GM12878 (cell line): ENCODE data around the gene WSCD1. TPM values are rescaled to one million over a fixed set of nuclear protein-coding genes. Genes with fewer than 3 reads are reported as not detected.
A peak's percentile ranks its signal among the peaks of the same experiment; 100 is the strongest.

Experiments used
- ASH2L ChIP-seq: fragments of 300-600, 200-600 bp; sonication (generic); IDR thresholded peaks from 2 replicates; pipeline ENCODE4 v1.6.1; 2017; ENCODE audit warnings: low read depth, mild to moderate bottlenecking, borderline replicate concordance
- BHLHE40 ChIP-seq, 2 experiments: fragments of 450-650 bp in 1 of 2; IDR thresholded peaks; 2 replicates each; pipeline ENCODE4 v1.6.1; 2011 to 2017; ENCODE audit warnings: low read depth in 2 of 2, borderline replicate concordance in 1 of 2, improper control_type of control experiment in 1 of 2, low read length in 1 of 2, mild to moderate bottlenecking in 1 of 2
- BMI1 ChIP-seq: fragments of 450-650 bp; IDR thresholded peaks from 2 replicates; pipeline ENCODE4 v1.6.1; 2016; ENCODE audit warnings: mild to moderate bottlenecking, moderate library complexity, borderline replicate concordance
- CBFB ChIP-seq: IDR thresholded peaks from 2 replicates; pipeline ENCODE4 v1.6.1; 2016; ENCODE audit warnings: antibody characterized with exemption, low read depth
- CUX1 ChIP-seq: IDR thresholded peaks from 2 replicates; pipeline ENCODE4 v1.6.1; 2012; ENCODE audit warnings: improper control_type of control experiment, low read depth, low read length; ENCODE audit not compliant: insufficient replicate concordance
- DPF2 ChIP-seq: fragments of 450-650 bp; IDR thresholded peaks from 2 replicates; pipeline ENCODE4 v1.6.1; 2017; ENCODE audit warnings: mild to moderate bottlenecking
- ESRRA ChIP-seq: IDR thresholded peaks from 2 replicates; pipeline ENCODE4 v1.6.1; 2012; ENCODE audit warnings: mild to moderate bottlenecking, low read length, improper control_type of control experiment
- ETV6 ChIP-seq, 2 experiments: fragments of 450-650 bp in 1 of 2; IDR thresholded peaks in 1 of 2; conservative IDR thresholded peaks in 1 of 2; 2 replicates each; pipeline ENCODE4 v1.6.1; 2014; ENCODE audit warnings: antibody characterized with exemption in 1 of 2, borderline replicate concordance in 1 of 2, low read depth in 1 of 2, mild to moderate bottlenecking in 1 of 2, moderate library complexity in 1 of 2
- GABPA ChIP-seq: IDR thresholded peaks from 2 replicates; pipeline ENCODE4 v1.6.1; 2014; ENCODE audit warnings: antibody characterized with exemption, low read depth, mild to moderate bottlenecking, inconsistent platforms
- GATAD2B ChIP-seq: fragments of 450-650 bp; conservative IDR thresholded peaks from 2 replicates; pipeline ENCODE4 v1.6.1; 2017; ENCODE audit warnings: low read depth, mild to moderate bottlenecking, moderate library complexity
- IKZF2 ChIP-seq, 2 experiments: fragments of 450-650 bp; IDR thresholded peaks; 2 replicates each; pipeline ENCODE4 v1.6.1; 2017; ENCODE audit warnings: mild to moderate bottlenecking in 2 of 2, moderate library complexity in 2 of 2
- NBN ChIP-seq: fragments of 450-650 bp; IDR thresholded peaks from 2 replicates; pipeline ENCODE4 v1.6.1; 2016
- NFXL1 ChIP-seq: fragments of 450-650 bp; IDR thresholded peaks from 2 replicates; pipeline ENCODE4 v1.6.1; 2017; ENCODE audit warnings: antibody characterized with exemption, mild to moderate bottlenecking, borderline replicate concordance
- NFYA ChIP-seq: IDR thresholded peaks from 2 replicates; pipeline ENCODE4 v1.6.1; 2011; ENCODE audit warnings: low read depth, mild to moderate bottlenecking, low read length, improper control_type of control experiment, borderline replicate concordance
- RAD21 ChIP-seq: IDR thresholded peaks from 2 replicates; pipeline ENCODE4 v1.6.1; 2011; ENCODE audit warnings: mild to moderate bottlenecking, low read depth, low read length, moderate library complexity; ENCODE audit not compliant: insufficient read depth
- RFX5 ChIP-seq: IDR thresholded peaks from 2 replicates; pipeline ENCODE4 v1.6.1; 2011; ENCODE audit warnings: low read depth, low read length, improper control_type of control experiment
- SIX5 ChIP-seq: IDR thresholded peaks from 2 replicates; pipeline ENCODE4 v1.6.1; 2011; ENCODE audit warnings: mild to moderate bottlenecking, low read depth, low read length, moderate library complexity; ENCODE audit not compliant: severe bottlenecking
- TCF12 ChIP-seq: IDR thresholded peaks from 2 replicates; pipeline ENCODE4 v1.6.1; 2011; ENCODE audit warnings: low read depth, mild to moderate bottlenecking, low read length
- ZSCAN29 ChIP-seq: fragments of 450-650 bp; IDR thresholded peaks from 2 replicates; pipeline ENCODE4 v1.6.1; 2017; ENCODE audit warnings: mild to moderate bottlenecking, moderate library complexity
- polyA plus RNA-seq, 11 experiments: library from polyadenylated mRNA; depleted of rRNA in 4 of 11; unstranded in 6 of 11; stranded (reverse) in 5 of 11; fragments of >200 nt; fragmentation: Nextera tagmentation in 4 of 11; fragmentation: Illumina TruSeq in 1 of 11; extraction: Ambion mirVana in 4 of 11; extraction: Trizol in 1 of 11; gene quantifications; 1 replicate in 1 of 11; 2 replicates in 10 of 11; pipeline versions ENCODE4 v1.2.1 to v1.2.3, GENCODE V29; 2011 to 2016; ENCODE audit warnings: inconsistent platforms in 2 of 11, missing spikeins in 2 of 11, low read depth in 1 of 11
- total RNA-seq, 4 experiments: library from RNA; depleted of rRNA in 3 of 4; stranded (reverse); fragments of >200 nt in 3 of 4; fragmentation: Illumina TruSeq in 1 of 4; extraction: Trizol in 1 of 4; gene quantifications; 2 replicates each; pipeline versions ENCODE4 v1.2.1 to v1.2.3, GENCODE V29; 2013 to 2021
- TF ChIP-seq, protein P1 (sequence below): fragments of 450-650 bp; IDR thresholded peaks from 2 replicates; pipeline ENCODE4 v1.6.1; 2018; ENCODE audit warnings: borderline replicate concordance, mild to moderate bottlenecking; ENCODE audit not compliant: partially characterized antibody
- TF ChIP-seq, protein P2 (sequence below): fragments of 450-650 bp; IDR thresholded peaks from 2 replicates; pipeline ENCODE4 v1.6.1; 2016; ENCODE audit warnings: mild to moderate bottlenecking
- TF ChIP-seq, protein P3 (sequence below): fragments of 450-650 bp; IDR thresholded peaks from 2 replicates; pipeline ENCODE4 v1.6.1; 2014; ENCODE audit warnings: mild to moderate bottlenecking

Gene WSCD1
- total and polyA plus RNA-seq, 10 of the 15 experiments (the other 5 are each of a cell fraction or from before 2014, with no cell fraction given), result 0.01 to 0.16 TPM; not detected in 8

DNA sequence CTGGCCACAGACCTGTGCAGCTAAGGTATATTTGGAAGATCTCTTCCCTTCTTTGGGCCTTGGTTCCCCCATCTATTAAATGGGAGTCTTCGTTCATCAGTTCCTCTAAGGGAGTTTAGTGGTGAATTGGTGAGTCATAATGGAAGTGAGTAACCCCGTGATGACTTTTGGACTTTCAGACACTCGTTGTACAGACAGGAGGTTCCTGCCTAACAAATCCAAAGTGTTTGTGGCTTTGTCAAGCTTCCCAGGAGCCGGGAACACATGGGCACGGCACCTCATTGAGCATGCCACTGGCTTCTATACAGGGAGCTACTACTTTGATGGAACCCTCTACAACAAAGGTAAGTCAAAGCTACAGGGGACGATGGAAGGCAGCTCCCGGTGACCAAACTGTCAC lies 40.4 kb downstream of the WSCD1 start (continued):
- 0 out of 2 replicates have a peak, but pooled peaks have one; percentile 24 for TF ChIP-seq ESRRA
- TF ChIP-seq BMI1, result no peak
- no peak for TF ChIP-seq NFYA
- TF ChIP-seq NBN, result no peak
- no peak for TF ChIP-seq GATAD2B
- no peak for TF ChIP-seq CBFB
- TF ChIP-seq RAD21, result no peak
- TF ChIP-seq IKZF2 (IDR thresholded peaks at IDR 0.05), result peak; percentile 77 to 87
- TF ChIP-seq ASH2L, result no peak
- TF ChIP-seq TCF12, result no peak
- TF ChIP-seq, protein P1, sequence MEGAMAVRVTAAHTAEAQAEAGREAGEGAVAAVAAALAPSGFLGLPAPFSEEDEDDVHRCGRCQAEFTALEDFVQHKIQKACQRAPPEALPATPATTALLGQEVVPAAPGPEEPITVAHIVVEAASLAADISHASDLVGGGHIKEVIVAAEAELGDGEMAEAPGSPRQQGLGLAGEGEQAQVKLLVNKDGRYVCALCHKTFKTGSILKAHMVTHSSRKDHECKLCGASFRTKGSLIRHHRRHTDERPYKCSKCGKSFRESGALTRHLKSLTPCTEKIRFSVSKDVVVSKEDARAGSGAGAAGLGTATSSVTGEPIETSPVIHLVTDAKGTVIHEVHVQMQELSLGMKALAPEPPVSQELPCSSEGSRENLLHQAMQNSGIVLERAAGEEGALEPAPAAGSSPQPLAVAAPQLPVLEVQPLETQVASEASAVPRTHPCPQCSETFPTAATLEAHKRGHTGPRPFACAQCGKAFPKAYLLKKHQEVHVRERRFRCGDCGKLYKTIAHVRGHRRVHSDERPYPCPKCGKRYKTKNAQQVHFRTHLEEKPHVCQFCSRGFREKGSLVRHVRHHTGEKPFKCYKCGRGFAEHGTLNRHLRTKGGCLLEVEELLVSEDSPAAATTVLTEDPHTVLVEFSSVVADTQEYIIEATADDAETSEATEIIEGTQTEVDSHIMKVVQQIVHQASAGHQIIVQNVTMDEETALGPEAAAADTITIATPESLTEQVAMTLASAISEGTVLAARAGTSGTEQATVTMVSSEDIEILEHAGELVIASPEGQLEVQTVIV, result no peak
- TF ChIP-seq, protein P2, sequence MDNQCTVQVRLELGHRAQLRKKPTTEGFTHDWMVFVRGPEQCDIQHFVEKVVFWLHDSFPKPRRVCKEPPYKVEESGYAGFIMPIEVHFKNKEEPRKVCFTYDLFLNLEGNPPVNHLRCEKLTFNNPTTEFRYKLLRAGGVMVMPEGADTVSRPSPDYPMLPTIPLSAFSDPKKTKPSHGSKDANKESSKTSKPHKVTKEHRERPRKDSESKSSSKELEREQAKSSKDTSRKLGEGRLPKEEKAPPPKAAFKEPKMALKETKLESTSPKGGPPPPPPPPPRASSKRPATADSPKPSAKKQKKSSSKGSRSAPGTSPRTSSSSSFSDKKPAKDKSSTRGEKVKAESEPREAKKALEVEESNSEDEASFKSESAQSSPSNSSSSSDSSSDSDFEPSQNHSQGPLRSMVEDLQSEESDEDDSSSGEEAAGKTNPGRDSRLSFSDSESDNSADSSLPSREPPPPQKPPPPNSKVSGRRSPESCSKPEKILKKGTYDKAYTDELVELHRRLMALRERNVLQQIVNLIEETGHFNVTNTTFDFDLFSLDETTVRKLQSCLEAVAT, result no peak
- no peak for TF ChIP-seq ZSCAN29
- peak; percentile 7 to 24; a peak in 1 of 4 replicates for TF ChIP-seq BHLHE40 (IDR thresholded peaks at IDR 0.05; ENCODE audit: borderline replicate concordance in 1 of 2, low read depth in 2 of 2, low read length in 1 of 2)
- no peak for TF ChIP-seq CUX1
- peak; percentile 87 for TF ChIP-seq DPF2
- no peak for TF ChIP-seq SIX5
- TF ChIP-seq, protein P3, sequence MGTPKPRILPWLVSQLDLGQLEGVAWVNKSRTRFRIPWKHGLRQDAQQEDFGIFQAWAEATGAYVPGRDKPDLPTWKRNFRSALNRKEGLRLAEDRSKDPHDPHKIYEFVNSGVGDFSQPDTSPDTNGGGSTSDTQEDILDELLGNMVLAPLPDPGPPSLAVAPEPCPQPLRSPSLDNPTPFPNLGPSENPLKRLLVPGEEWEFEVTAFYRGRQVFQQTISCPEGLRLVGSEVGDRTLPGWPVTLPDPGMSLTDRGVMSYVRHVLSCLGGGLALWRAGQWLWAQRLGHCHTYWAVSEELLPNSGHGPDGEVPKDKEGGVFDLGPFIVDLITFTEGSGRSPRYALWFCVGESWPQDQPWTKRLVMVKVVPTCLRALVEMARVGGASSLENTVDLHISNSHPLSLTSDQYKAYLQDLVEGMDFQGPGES, result no peak
- no peak for TF ChIP-seq GABPA
- no peak for TF ChIP-seq RFX5
- TF ChIP-seq ETV6 (conservative IDR thresholded peaks at IDR 0.05 in 1 of 2, IDR thresholded peaks at IDR 0.05 in 1 of 2; ENCODE audit: borderline replicate concordance in 1 of 2, low read depth in 1 of 2), result no peak
- no peak for TF ChIP-seq NFXL1
